Parathyroid adenoma (tissue), 2 donors: ENCODE results near the gene FEN1.

Experiments
- H2AFZ ChIP-seq: fragments of 300-600 bp; sonication (generic); one replicate; pipeline ENCODE4 v1.7.0; 2017; ENCODE audit warnings: antibody characterized with exemption, mild to moderate bottlenecking
- H3K27ac ChIP-seq: fragments of 300-600 bp; sonication (generic); one replicate; pipeline ENCODE4 v1.7.0; 2017
- H3K27me3 ChIP-seq: fragments of 300-600 bp; sonication (generic); one replicate; pipeline ENCODE4 v1.7.0; 2017; ENCODE audit warnings: low read length; ENCODE audit not compliant: control insufficient read depth, insufficient read depth
- H3K36me3 ChIP-seq: fragments of 300-600 bp; sonication (generic); one replicate; pipeline ENCODE4 v1.7.0; 2017; ENCODE audit warnings: low read length; ENCODE audit not compliant: control insufficient read depth, insufficient read depth
- H3K4me1 ChIP-seq: fragments of 300-600 bp; sonication (generic); one replicate; pipeline ENCODE4 v1.7.0; 2017; ENCODE audit warnings: control low read depth
- H3K4me2 ChIP-seq: fragments of 300-600 bp; sonication (generic); one replicate; pipeline ENCODE4 v1.7.0; 2017; ENCODE audit warnings: low read length
- H3K4me3 ChIP-seq: fragments of 300-600 bp; sonication (generic); one replicate; pipeline ENCODE4 v1.7.0; 2017; ENCODE audit warnings: low read depth, low read length
- H3K79me2 ChIP-seq: fragments of 300-600 bp; sonication (generic); one replicate; pipeline ENCODE4 v1.7.0; 2017; ENCODE audit warnings: control low read depth
- H3K9ac ChIP-seq: fragments of 300-600 bp; sonication (generic); one replicate; pipeline ENCODE4 v1.7.0; 2017; ENCODE audit warnings: mild to moderate bottlenecking
- H3K9me3 ChIP-seq: fragments of 300-600 bp; sonication (generic); one replicate; pipeline ENCODE4 v1.7.0; 2017; ENCODE audit warnings: low read length; ENCODE audit not compliant: control insufficient read depth
- CTCF ChIP-seq: fragments of 300-600 bp; sonication (generic); IDR thresholded peaks from one replicate; pipeline ENCODE4 v1.7.0; 2017; ENCODE audit warnings: antibody characterized with exemption, mild to moderate bottlenecking
- donor health status: primary hyperparathyroidism.

FEN1 gene

DNA sequence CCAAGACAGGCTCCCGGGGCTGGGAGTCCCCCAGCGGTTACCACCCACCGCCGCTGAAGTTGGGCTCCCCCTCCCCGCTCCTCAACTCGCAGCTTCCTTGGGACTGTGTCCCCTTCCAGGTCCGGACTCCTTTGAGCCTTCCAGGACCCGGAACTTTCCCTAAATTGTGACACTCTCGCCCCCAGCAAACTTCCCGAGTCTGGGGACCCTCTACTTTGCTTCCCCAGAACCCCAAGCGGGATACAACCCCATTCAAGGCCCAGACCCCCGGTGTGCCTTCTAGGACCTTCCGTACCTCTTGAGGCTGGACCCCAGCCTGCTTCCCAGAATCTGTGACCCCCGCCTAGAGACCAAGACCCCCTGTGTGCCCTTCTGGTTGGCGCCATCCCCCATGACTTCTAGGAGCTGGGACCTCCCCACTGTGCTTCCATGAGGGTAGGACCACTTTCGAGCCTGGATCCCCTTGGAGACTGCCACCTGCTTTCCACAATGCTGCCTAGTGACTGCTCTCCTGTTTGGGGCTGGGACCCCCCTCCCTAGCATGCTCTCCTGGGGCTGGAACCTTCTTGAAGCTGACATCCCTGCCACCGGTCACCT is 39.7 kb upstream of the FEN1 start:
- Histone ChIP-seq H3K79me2 (no peaks in the 10 kb centered on the region), H3K36me3 (no peaks in the 10 kb centered on the region), H3K9me3 (no peaks in the 10 kb centered on the region), H3K9ac (no peak overlapping the region), H3K27me3 (no peaks in the 10 kb centered on the region), H3K27ac (no peak overlapping the region), H3K4me3 (no peak overlapping the region), H3K4me2 (peak overlapping the region; percentile 59), H2AFZ (peak overlapping the region; percentile 56), H3K4me1 (no peaks in the 10 kb centered on the region)
- TF ChIP-seq CTCF, result no peak

GRCh38 chr11:61753672-61754071 is 39.0 kb upstream of the FEN1 start:
- H3K4me1 ChIP-seq, result no peaks in the 10 kb centered on the region
- H3K79me2 ChIP-seq, result no peaks in the 10 kb centered on the region
- no peaks in the 10 kb centered on the region for H3K36me3 ChIP-seq
- H3K4me3 ChIP-seq, result no peak overlapping the region
- no peak for TF ChIP-seq CTCF
- H3K27me3 ChIP-seq, result no peaks in the 10 kb centered on the region
- H3K4me2 ChIP-seq, result no peak overlapping the region
- no peak overlapping the region for H3K9ac ChIP-seq
- no peak overlapping the region for H2AFZ ChIP-seq
- H3K9me3 ChIP-seq, result no peaks in the 10 kb centered on the region
- H3K27ac ChIP-seq, result no peak overlapping the region

DNA sequence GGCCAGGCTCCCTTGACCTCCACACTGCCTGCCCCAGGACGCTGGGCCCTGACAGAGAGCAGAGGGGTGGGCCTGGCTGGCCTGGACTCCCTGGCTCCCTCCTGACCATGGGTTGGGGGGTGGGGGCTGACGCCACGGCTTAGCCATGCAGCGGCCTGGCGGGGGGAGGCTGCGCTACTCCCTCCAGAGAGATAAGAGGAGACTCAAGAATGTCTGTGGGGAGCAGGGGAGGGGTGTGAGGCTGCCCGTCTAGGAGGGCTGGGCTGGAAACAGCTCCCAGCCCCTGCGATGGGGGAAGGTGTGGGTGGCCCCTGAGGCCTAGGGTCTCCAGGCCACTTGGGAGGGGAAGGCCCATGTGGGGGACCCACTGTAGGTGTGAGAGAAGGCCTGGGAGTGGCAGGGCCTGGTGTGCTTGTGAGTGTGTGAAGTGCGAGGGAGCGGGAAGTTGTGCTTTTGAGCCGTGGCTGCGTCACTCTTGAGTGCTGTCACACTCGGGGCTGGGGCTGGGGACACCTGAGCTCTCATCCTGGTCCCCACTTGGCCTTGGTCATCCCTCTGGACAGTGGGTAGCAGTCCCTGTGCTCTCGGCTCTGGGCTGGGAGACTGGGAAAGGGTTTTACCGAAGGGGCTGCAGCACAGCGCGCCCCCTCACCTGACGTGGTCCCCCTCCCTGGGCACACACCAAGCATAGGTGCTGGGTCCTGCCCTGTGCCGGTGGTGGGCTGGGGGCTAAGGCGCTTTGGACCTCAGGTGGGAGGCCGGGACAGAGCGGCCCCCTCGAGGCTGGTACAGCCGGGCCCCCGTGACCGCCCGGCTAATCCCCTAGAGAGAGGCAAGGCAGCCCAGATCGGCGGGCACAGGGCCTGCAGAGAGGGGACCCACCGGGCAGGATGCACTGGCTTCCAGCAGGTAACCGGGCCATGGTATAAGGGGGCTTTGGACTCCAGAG is 37.9 kb upstream of the FEN1 start:
- TF ChIP-seq CTCF, result no peak
- no peak overlapping the region for H3K4me2 ChIP-seq
- no peaks in the 10 kb centered on the region for H3K4me1 ChIP-seq
- H2AFZ ChIP-seq, result no peak overlapping the region
- H3K79me2 ChIP-seq, result no peaks in the 10 kb centered on the region
- no peaks in the 10 kb centered on the region for H3K36me3 ChIP-seq
- H3K9ac ChIP-seq, result no peak overlapping the region
- no peak overlapping the region for H3K27ac ChIP-seq
- H3K4me3 ChIP-seq, result no peak overlapping the region
- H3K9me3 ChIP-seq, result no peaks in the 10 kb centered on the region
- H3K27me3 ChIP-seq, result no peaks in the 10 kb centered on the region

- Histone ChIP-seq H3K9me3 (no peaks in the 10 kb centered on the region), H3K27ac (no peak overlapping the region), H3K9ac (no peak overlapping the region), H3K4me1 (no peaks in the 10 kb centered on the region), H3K79me2 (no peaks in the 10 kb centered on the region), H3K4me2 (no peak overlapping the region), H3K27me3 (no peaks in the 10 kb centered on the region), H3K36me3 (no peaks in the 10 kb centered on the region), H2AFZ (no peak overlapping the region), H3K4me3 (no peak overlapping the region)
- no peak for TF ChIP-seq CTCF
These were observed 36.6 kb upstream of the FEN1 start for GRCh38 chr11:61756147-61756451.
